Tibial artery (tissue), 4 donors: Measurements from ENCODE around the gene BRCA1.

Source experiments
- DNase-seq, 2 donors: peaks; one replicate each; pipeline ENCODE4 v3.0.0-alpha.2; 2019
- H3K27ac ChIP-seq, 2 donors: fragments of 200-600 bp; sonication (generic) in 1 of 2; 1 replicate in 1 of 2; 2 replicates in 1 of 2; pipeline ENCODE4 v1.5.1; 2018 to 2019; ENCODE audit warnings: mild to moderate bottlenecking in 1 of 2
- H3K27me3 ChIP-seq, 2 donors: fragments of 200-600 bp; sonication (generic) in 1 of 2; one replicate each; pipeline versions ENCODE4 v1.5.1 to v1.6.0; 2016 to 2019
- H3K36me3 ChIP-seq, 3 donors: fragments of 200-600 bp; sonication (generic) in 2 of 3; one replicate each; pipeline ENCODE4 v1.5.1; 2016 to 2019; ENCODE audit warnings: mild to moderate bottlenecking in 2 of 3
- H3K4me1 ChIP-seq, 4 donors: fragments of 200-600 bp; sonication (generic) in 2 of 4; 1 replicate in 3 of 4; 2 replicates in 1 of 4; pipeline ENCODE4 v1.5.1; 2016 to 2019
- H3K4me3 ChIP-seq, 2 donors: fragments of 200-600 bp; sonication (generic) in 1 of 2; 1 replicate in 1 of 2; 2 replicates in 1 of 2; pipeline ENCODE4 v1.5.1; 2018 to 2019; ENCODE audit warnings: mild to moderate bottlenecking in 2 of 2
- H3K9me3 ChIP-seq, 3 donors: fragments of 200-600 bp; sonication (generic) in 1 of 3; one replicate each; pipeline ENCODE4 v1.5.1; 2016 to 2019
- CTCF ChIP-seq, 2 experiments: fragments of 200-600 bp in 1 of 2; fragments of 450-650 bp in 1 of 2; IDR thresholded peaks; one replicate each; pipeline ENCODE4 v1.5.1; 2017 to 2019; ENCODE audit warnings: antibody characterized with exemption in 2 of 2, mild to moderate bottlenecking in 1 of 2, moderate library complexity in 1 of 2
- intact Hi-C: fragments of 100-400 bp; cut with DNase I; formaldehyde crosslinking; loops from one replicate; pipeline ENCODE4 v1.15.0; 2023; ENCODE audit warnings: low total_unique reads

Gene BRCA1

GRCh38 chr17:43126911-43127290 is 1.7 kb upstream of the BRCA1 start:
- peaks cover 0 to 25% (median 18%) of the 10 kb centered on the region in 4 donors for H3K4me1 ChIP-seq
- intact Hi-C loops, result loop anchor here (5.0 kb wide), 2 partner anchors 40 to 110 kb away; no protein-coding TSS in a partner anchor
- H3K4me3 ChIP-seq, result no peak overlapping the region
- H3K27me3 ChIP-seq, result no peaks in the 10 kb centered on the region
- no peaks in the 10 kb centered on the region for H3K9me3 ChIP-seq
- H3K27ac ChIP-seq, result no peak overlapping the region
- H3K36me3 ChIP-seq, result peaks cover 0 to 17% (median 3%) of the 10 kb centered on the region in 3 donors
- DNase-seq, result no peak
- TF ChIP-seq CTCF (IDR thresholded peaks at IDR 0.05), result no peak

- TF ChIP-seq CTCF (IDR thresholded peaks at IDR 0.05), result no peak
- Histone ChIP-seq H3K4me3 (peak overlapping the region; percentile 56 to 60), H3K4me1 (peaks cover 0 to 25% (median 18%) of the 10 kb centered on the region in 4 donors), H3K9me3 (no peaks in the 10 kb centered on the region), H3K36me3 (peaks cover 0 to 12% (median 0%) of the 10 kb centered on the region in 3 donors), H3K27me3 (no peaks in the 10 kb centered on the region), H3K27ac (peak overlapping the region; percentile 75 to 81)
- intact Hi-C loops, result loop anchor here (5.0 kb wide), 2 partner anchors 41 to 109 kb away; no protein-coding TSS in a partner anchor
- no peak for DNase-seq
Measured at GRCh38 chr17:43125967-43126910, 1.1 kb upstream of the BRCA1 start.

- no peak overlapping the region for H3K4me3 ChIP-seq
- DNase-seq, result no peak
Measured at GRCh38 chr17:43118679-43119615, 6.2 kb downstream of the BRCA1 start.

GRCh38 chr17:43114151-43114552 is 11.0 kb downstream of the BRCA1 start:
- DNase-seq, result no peak
- TF ChIP-seq CTCF (IDR thresholded peaks at IDR 0.05), result no peak
- intact Hi-C loops, result no loop called here
- H3K27ac ChIP-seq, result no peak overlapping the region
- H3K36me3 ChIP-seq, result no peaks in the 10 kb centered on the region
- no peak overlapping the region for H3K4me3 ChIP-seq
- no peaks in the 10 kb centered on the region for H3K4me1 ChIP-seq
- H3K27me3 ChIP-seq, result no peaks in the 10 kb centered on the region
- no peaks in the 10 kb centered on the region for H3K9me3 ChIP-seq

More at GRCh38 chr17:43118679-43119615, 6.2 kb downstream of the BRCA1 start:
- intact Hi-C loops, result no loop called here
- Histone ChIP-seq H3K36me3 (no peaks in the 10 kb centered on the region), H3K4me1 (no peaks in the 10 kb centered on the region), H3K27ac (no peak overlapping the region), H3K27me3 (no peaks in the 10 kb centered on the region), H3K9me3 (no peaks in the 10 kb centered on the region)
- TF ChIP-seq CTCF (IDR thresholded peaks at IDR 0.05), result no peak

- TF ChIP-seq CTCF (IDR thresholded peaks at IDR 0.05), result no peak
- Histone ChIP-seq H3K36me3 (peaks cover 0 to 11% (median 0%) of the 10 kb centered on the region in 3 donors), H3K4me1 (no peaks in the 10 kb centered on the region), H3K27ac (no peak overlapping the region), H3K4me3 (no peak overlapping the region), H3K9me3 (no peaks in the 10 kb centered on the region), H3K27me3 (no peaks in the 10 kb centered on the region)
- DNase-seq, result no peak
- intact Hi-C loops, result no loop called here
Measured at GRCh38 chr17:43106552-43106951, 18.6 kb downstream of the BRCA1 start.
